Activated CD4-positive, CD25-positive, alpha-beta regulatory T cell treated with anti-CD3 and anti-CD28 coated beads, Interleukin-2, amount 50 U/mL, for 16 hours (primary cell): ENCODE data around the gene TARM1.
"Not testable (repeated sequence)": the region's sequence is repeated elsewhere in the genome, so short reads cannot be mapped to it uniquely, and the experiment has no call there.

ENCODE experiments used
- DNase-seq: peaks from one replicate; pipeline ENCODE4 v3.0.0-alpha.2; 2020; ENCODE audit warnings: low read depth, low spot score

Gene TARM1

DNA sequence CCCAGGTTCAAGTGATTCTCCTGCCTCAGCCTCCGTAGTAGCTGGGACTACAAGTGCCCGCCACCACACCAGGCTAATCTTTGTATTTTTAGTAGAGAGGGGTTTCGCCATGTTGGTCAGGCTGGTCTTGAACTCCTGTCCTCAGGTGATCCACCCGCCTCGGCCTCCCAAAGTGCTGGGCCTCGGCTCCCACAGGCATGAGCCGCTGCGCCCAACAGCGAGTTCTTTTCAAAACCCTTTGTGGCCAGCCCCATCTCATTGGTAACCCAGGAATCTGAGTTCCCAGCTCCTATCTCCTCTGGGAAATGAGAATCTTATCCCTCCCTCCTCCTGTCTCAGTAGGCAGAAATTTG is 18.7 kb upstream of the TARM1 start:
- DNase-seq: not testable (repeated sequence)

DNA sequence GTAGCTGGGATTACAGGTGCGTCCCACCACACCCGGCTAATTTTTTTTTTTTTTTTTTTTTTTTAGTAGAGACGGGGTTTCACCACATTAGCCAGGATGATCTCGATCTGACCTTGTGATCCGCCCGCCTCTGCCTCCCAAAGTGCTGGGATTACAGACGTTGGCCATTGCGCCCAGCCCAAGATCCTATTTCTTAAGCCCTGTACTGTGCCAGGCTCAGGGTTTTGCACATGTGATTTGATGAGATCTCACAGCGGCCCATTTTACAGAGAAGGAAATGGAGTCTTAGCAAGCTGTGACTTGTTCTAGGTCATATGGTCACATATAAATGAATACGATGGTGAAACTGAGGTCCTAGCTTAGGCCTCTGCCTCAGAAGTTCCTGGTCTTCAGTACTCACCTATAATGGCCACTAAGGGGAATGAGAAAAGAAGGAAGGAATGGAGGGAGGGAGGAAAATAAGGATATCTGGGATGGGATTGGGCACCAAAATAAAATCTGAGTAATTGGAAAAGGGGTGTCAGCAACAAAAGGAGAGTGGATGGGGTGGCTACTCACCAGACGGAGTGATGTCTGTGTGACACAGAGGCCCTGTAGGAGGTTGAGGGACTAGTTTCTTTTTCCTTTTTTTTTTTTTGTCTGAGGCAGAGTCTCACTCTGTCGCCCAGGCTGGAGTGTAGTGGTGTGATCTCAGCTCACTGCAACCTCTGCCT is 18.2 kb upstream of the TARM1 start:
- no peak for DNase-seq

GRCh38 chr19:54096617-54097106 is 15.5 kb upstream of the TARM1 start:
- no peak for DNase-seq

GRCh38 chr19:54095859-54096616 is 14.9 kb upstream of the TARM1 start:
- DNase-seq: not testable (repeated sequence)

- no peak for DNase-seq
Measured at GRCh38 chr19:54095136-54095858, 14.1 kb upstream of the TARM1 start.

DNA sequence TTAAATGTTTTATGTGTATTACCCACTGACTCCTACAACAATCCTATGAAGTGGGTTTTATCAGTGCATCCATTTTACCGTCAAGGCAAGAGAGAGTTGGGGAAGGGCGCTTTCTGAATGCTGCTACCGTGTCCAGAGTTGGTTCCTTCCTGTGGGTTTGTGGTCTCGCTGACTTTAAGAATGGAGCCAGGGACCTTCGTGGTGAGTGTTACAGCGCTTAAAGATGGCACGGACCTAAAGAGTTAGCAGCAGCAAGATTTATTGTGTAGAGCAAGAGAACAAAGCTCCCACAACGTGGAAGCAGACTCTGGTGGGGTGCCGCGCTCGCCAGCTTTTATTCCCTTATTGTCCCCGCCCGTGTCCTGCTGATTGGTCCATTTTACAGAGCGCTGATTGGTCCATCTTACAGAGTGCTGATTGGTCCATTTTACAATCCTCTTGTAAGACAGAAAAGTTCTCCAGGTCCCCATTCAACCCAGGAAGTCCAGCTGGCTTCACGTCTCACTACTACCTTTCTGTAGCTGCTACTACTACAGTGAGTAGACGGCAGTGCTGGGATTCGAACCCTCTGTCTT is 13.3 kb upstream of the TARM1 start:
- no peak for DNase-seq

DNA sequence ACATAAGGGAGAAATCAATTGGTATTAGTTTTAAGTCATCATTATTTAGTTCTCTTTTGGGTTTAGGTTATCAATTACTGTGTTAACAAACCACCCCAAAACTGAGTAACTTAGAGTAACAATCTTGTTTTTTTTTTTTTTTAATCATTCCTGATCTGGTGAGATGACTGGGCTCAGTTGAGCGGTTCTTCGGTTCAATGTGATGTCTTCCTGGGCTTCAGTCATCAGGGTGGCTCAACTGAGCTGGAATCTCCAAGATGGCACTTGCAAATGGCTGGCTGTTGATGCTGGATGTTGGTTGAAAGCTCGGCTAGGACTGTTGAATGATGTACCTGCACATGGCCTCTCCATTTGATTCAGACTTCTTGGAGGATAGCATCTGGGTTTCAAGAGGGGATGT is 3.2 kb upstream of the TARM1 start:
- DNase-seq: no peak

DNA sequence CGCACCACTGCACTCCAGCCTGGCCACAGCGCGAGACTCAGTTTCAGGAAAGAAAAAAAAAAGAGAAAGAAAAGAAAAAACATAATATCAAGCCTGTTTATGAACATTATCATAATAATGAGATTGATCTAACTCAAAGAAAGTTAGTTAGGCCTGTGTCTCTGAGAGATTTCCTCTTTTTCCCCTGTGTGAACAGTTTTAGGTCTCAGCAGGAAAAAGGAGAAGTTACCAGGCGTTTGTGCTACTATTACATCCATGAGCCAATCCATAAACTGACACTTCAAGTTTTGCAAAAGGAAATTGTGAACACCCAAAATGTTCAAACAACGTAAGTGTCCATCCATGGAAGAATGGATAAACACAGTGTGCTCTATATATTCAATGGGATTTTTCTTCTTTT is 3.8 kb downstream of the TARM1 start:
- DNase-seq: no peak

GRCh38 chr19:54074851-54075250 is 6.3 kb downstream of the TARM1 start:
- no peak for DNase-seq

GRCh38 chr19:54073829-54074228 is 7.3 kb downstream of the TARM1 start:
- DNase-seq: no peak

GRCh38 chr19:54069470-54069869 is 11.7 kb downstream of the TARM1 start:
- no peak for DNase-seq

DNA sequence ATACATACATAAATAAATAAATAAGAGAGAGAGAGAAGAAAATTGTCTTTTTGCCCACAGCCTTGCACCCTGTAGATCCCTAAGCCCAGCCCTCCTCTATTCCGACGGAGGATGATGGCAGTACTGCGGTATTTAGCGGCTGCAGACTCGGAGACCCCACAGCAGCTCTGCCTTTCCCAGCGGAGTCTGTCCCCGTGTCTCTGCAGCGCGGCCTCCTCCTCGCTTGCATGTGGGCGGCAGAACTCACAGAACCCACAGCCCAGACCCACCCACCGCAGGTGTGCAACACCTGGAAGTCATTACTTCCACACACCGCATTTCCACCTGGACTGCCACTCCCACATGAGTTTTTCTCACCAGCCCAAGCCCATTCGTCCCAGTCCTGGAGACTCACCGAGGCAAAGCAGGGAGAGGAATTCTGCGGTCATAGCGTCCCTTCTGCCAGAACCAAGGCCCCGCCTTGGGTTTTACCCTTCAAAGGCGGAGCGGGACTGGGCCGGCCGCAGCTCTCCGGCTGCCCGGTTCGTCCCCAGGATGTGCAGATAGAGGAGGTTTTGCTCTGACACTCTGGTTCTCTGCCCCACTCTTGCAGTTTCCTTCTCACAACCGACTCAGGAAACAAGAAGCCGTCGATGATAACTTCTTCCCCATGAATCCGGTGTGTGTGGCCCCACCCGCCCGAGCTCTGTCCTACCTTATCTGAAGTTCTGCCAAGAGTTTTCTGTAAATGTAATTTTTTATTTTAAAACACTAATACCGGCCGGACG is 17.6 kb downstream of the TARM1 start, which contains the start of gene VSTM1:
Gene VSTM1 (minus strand): TSS at position 548 of the 767 bp plus-strand sequence. CDS start 120 bp downstream, at position 428.
- no peak for DNase-seq

DNA sequence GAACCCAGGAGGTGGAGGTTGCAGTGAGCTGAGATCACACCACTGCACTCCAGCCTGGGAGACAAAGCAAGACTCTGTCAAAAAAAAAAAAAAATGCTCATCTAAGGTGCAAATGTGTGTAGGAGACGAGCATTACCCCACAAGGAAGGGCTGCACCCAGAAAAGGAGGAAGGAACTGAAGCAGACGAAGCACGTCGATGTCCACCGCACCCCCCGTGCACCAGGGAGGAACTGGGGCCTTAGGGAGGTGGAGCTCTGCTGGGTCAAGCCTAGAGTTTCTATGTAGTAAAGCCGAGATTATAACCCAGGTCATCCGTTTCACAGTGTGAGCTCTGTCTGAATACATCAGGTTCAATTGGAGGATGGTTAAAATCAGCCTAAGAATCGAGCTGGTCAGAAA is 18.5 kb downstream of the TARM1 start:
- no peak for DNase-seq

GRCh38 chr19:54047616-54048015 is 33.5 kb downstream of the TARM1 start:
- DNase-seq: no peak

DNA sequence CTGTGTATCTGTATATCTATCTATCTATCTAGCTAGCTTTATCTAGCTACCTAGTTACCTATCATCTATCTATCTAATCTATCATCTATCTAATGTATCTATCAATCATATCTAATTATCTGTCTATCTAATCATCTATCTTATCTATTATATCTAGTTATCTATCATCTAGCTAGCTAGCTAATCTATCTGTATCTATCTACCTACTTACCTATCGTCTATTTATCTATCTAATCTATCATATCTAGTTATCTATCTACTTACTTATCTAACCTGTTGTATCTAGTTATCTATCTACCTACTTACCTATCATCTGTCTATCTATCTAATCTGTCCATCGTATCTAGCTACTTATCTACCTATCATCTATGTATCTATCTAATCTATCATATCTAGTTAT is 35.4 kb downstream of the TARM1 start:
- no peak for DNase-seq

- DNase-seq: no peak
Measured at GRCh38 chr19:54042989-54043388, 38.2 kb downstream of the TARM1 start.

DNA sequence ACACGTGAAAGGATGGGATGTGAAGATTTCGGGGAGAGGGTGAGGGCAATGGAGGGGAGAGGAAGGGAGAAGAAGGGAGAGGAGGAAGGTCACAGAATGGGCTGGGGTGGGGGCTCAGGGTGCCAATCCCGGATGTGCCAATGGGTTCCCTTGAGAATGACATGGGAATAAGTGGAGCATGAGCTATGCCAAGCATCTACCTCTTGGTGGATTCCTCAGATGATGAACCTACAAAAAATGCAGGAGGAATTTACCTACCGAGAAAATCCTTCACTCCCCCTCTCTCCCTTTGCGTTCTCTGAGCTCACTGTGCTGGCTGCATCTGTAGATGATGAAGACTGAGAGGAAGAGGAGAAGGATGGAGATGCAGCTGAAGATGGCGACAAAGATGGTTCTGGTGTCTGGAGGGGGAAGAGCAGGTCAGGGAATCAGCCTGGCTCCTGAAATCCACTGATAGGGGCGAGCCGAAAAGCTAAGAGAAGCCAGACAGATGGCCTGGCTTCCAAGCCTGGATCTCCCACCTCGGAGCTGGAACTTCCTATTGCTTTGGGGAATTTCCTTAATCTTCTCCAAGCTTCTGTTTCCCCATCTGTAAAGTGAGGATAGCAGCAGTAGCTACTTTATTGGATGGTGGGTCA is 39.1 kb downstream of the TARM1 start:
- DNase-seq: no peak

- DNase-seq: no peak
Measured at GRCh38 chr19:54040003-54040402, 41.2 kb downstream of the TARM1 start.

GRCh38 chr19:54036542-54036941 is 44.6 kb downstream of the TARM1 start:
- DNase-seq: not testable (repeated sequence)
